DMS153 (cell line): ENCODE results near the gene EAPP.
A peak's percentile ranks its signal among the peaks of the same experiment; 100 is the strongest.
"Not testable (repeated sequence)": the region's sequence is repeated elsewhere in the genome, so short reads cannot be mapped to it uniquely, and the experiment has no call there.

Experiments
- DNase-seq: peaks from one replicate; lab custom pipeline; 2025; lab: John Stamatoyannopoulos, UW

EAPP gene

DNA sequence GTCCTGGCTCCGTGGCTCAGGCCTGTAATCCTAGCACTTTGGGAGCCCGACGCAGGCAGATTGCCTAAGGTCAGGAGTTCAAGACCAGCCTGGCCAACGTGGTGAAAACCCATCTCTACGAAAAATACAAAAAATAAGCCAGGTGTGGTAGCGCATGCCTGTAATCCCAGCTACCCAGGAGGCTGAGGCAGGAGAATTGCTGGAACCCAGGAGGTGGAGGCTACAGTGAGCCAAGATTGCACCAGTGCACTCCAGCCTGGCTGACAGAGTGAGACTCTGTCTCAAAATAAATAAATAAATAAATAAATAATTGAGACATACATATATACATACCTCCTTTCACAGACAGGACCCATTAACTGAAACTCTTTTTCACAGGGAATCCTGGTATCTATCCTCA, 1.4 kb downstream of the EAPP start:
- DNase-seq = not testable (repeated sequence)

DNA sequence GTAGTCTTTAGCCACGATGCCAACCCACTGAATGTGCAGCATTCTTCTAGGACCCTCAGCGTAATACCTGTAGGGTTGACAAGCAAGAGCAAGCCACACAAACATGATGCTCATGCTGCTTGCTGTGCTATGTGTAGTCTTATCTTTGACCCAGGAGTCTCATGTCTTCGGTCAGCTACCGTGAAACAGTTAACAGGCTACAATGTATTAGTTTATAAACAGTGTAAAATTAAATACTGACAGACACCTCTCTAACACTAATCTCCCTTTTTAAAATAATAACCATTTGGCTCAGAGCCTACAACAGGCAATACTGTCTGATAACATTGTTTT, 1.9 kb downstream of the EAPP start:
- DNase-seq = no peak

DNA sequence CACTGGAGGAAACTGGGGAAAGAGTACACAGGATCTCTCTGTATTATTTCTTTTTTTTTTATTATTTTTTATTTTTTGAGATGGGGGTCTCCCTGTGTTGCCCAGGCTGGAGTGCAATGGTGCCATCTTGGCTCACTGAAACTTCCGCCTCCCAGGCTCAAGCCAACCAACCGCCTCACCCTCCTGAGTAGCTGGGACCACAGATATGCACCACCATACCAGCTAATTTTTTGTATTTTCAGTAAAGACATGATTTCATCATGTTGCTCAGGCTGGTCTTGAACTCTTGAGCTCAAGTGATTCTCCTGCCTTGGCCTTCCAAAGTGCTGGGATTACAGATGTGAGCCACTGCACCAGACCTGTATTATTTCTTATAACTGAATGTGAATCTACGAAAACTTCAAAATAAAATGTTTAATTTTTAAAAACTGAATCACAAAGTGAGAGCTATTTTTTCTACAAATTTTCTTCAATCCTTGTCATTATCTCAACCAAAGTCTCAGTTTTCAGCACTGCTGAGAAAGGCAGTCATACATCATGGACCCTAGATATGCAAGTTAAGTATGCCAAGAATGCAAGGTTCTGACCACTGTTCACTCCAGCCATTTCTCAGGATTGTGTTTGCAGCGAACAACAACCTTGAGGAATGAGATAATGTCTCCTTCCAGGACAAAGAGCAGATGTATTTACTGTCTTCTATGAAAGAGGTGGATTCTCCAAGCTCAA, 2.4 kb downstream of the EAPP start:
- no peak for DNase-seq

DNA sequence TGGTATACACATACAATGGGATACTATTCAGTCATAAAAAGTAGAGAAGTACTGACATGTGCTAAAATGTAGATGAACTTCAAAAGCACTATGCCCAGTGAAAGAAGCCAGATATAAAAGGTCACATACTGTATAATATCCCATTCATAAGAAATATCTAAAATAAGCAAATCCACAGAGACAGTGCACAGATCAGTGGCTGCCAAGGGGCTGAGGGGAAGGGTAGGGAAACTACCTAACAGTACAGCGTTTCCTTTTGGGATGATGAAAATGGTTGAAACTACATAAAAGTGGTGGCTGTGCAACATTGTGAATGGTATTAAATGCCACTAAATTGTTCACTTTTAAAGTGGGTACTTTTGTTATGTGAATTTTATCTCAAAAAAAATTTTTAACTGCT, 11.9 kb downstream of the EAPP start:
- no peak for DNase-seq

DNA sequence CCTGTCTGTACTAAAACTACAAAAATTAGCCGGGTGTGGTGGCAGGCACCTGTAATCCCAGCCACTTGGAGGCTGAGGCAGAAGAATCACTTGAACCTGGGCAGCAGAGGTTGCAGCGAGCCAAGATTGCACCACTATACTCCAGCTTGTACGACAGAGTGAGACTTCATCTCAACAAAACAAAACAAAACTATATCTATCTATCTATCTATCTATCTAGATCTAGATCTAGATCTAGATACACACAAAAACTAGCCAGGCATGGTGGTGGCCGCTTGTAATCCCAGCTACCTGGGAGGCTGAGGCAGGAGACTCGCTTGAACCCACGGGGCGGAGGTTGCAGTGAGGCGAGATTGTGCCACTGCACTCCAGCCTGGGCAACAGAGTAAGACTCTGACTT, 15.3 kb downstream of the EAPP start:
- not testable (repeated sequence) for DNase-seq

DNA sequence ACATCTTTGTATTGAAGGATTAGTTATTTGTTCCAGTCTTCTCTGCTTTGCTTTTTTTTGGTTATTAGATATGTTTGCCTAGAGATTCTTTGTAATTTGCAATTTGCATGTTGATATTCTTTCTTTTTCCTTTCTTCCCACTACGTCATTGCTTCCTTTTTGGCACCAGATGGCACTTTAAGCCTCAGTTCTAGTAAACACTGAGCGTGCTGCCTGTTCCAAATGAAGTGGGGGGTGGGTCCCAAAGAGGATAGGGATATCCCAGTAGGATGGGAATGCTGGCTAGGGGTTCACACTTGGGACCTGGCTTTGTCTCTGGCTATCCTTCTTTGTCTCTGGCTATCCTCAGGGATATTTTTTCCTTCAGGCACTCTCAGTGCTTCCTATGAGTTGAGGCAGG, 17.0 kb downstream of the EAPP start:
- DNase-seq = no peak

DNA sequence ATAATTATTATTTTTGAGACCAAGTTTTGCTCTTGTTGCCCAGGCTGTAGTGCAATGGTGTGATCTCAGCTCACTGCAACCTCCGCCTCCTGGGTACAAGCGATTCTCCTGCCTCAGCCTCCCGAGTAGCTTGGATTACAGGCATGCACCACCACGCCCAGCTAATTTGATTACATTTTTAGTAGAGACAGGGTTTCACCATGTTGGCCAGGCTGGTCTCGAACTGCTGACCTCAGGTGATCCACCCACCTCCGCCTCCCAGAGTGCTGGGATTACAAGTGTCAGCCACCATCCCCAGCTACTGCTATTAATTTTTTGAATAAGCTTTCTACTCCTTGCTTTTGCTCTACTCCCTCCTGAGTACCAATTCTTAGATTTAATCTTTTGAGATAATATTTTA, 18.4 kb downstream of the EAPP start:
- DNase-seq = not testable (repeated sequence)

DNA sequence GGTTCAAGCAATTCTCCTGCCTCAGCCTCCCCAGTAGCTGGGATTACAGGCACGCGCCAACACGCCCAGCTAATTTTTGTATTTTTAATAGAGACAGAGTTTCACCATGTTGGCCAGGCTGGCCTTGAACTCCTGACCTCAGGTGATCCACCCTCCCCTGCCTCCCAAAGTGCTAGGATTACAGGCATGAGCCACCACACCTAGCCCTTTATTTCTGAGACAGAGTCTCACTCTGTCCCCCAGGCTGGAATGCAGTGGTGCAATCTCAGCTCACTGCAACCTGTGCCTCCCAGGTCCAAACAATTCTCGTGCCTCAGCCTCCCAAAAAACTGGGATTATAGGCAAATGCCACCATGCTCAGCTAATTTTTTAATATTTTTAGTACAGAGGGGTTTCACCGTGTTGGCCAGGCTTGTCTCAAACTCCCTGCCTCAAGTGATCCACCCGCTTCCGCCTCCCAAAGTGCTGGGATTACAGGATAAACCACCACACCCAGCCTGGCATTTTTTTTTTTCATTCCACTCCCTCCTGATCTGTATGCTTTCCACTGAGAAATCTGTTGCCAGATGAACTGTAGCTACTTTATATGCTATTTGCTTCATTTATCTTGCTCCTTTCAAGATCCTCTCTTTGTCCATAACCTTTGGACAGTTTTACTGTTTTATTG, 19.1 kb downstream of the EAPP start:
- DNase-seq = not testable (repeated sequence)

DNA sequence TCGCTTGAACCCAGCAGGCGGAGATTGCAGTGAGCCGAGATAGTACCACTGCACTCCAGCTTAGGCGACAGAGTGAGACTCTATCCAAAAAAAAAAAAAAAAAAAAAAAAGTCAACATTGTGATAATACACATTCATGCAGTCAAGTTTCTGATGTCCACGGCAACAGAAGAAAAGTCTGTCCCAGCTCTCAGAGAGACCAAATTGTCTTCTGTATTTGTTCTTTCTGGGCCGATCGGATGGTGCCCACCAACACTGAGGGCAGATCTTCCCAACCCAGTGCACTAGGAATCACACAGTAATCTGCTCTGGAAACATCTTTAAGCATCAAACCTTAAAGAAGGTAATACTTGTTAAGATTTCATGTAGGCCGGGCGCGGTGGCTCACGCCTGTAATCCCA, 31.6 kb downstream of the EAPP start:
- no peak for DNase-seq

DNA sequence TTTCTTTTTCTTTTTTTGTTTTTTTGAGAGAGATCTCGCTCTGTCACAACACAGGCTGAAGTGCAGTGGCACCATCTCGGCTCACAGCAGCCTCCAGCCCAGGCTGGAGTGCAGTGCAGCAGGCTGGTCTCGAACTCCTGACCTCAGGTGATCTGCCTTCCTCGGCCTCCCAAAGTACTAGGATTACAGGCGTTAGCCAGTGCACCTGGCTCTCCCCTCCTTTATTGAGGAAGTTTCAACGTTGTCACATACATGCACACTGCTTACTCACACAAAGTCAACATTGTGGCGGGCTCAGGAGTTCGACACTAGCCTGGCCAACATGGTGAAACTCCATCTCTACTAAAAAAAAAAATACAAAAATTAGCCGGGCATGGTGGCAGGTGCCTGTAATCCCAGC, 32.0 kb downstream of the EAPP start:
- DNase-seq = no peak

DNA sequence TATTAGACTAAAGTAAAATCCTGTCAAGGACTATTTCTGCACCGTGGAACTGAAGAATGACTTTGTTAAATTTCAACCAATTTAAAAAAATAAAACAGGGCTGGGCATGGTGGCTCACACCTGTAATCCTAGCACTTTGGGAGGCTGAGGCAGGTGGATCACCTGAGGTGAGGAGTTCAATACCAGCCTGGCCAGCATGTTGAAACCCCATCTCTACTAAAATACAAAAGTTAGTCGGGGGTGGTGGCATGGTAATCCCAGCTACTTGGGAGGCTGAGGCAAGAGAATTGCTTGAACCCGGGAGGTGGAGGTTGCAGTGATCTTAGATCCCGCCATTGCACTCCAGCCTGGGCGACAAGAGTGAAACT, 34.4 kb downstream of the EAPP start:
- DNase-seq = not testable (repeated sequence)

DNA sequence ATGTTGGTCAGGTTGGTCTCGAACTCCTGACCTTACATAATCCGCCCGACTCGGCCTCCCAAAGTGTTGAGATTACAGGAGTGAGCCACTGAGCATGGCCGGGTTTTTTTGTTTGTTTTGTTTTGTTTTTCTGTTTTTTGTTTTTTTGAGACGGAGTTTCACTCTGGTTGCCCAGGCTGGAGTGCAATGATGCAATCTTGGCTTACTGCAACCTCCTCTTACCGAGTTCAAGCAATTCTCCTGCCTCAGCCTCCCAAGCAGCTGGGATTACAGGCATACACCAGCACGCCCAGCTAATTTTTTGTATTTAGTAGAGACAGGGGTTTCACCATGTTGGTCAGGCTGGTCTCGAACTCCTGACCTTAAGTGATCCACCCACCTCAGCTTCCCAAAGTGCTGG, 35.5 kb downstream of the EAPP start:
- DNase-seq = not testable (repeated sequence)

DNA sequence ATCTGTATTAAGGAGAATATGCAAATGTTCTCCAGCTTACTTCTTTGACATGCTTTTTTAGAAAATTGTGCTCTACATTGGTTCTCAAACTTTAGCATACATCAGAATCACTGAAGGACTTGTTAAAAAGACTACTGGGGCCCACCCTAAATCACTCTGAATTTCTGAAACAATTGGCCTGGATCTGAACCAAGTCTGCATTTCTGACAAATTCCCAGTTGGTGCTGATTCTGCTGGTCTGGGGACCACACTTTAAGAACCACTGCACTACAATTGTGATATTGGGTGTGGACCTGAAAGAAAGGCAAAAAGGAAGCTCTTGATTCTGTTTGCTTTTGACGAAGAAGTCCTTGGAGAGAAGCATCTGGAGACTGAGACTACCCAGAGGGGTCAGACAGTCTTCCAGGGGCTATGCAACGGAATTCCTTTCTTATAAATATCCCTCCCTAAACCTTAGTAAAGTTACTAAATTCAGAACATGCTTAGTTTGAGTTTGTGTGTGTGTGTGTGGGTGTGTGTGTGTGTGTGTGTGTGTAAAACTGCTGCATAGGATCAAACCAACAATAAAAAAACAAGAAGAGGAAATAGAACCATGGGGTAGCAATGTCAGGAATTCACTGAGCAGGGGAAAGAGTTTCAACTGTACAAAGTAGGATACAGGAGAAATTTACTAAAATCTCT, 36.8 kb downstream of the EAPP start:
- DNase-seq = no peak

DNA sequence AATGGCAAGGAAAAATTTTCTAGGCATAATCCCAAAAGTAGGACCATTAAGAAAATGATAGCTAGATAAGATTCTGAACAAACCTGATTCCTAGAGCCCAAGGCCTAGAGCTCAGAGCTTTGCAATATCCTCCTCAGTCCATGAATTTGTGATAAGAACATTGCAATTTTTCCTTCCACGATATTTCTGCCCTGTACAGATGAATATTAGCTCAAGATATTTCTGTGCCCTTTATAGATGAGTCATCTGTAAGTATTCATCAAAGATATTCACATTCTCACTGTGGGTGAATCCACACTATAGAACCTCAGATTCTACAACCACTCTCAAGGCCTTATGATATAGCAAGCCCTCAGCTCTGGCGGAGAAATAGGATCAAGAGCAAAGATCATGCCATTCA, 37.5 kb downstream of the EAPP start:
- no peak for DNase-seq

DNA sequence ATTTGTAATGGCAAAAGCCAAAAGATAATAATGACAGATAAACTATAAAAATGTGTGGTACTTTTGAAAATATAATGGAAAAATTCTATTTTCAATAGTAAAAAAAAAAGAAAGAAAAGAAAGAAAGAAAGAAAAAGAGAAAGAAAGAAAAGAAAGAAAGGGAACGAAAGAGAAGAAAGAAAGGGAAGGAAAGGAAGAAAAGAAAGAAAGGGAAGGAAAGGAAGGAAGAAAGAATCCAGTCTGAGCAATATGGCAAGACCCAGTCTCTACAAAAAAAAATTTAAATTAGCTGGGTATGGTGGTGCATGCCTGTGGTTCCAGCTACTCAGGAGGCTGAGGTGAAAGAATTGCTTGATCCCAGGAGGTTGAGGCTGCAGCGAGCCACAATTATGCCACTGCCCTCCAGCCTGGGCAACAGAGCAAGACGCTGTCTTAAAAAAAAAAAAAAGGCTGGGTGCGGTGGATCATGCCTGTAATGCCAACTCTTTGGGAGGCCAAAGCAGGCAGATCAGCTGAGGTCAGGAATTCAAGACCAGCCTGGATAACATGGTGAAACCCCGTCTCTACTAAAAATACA, 38.4 kb downstream of the EAPP start:
- no peak for DNase-seq

DNA sequence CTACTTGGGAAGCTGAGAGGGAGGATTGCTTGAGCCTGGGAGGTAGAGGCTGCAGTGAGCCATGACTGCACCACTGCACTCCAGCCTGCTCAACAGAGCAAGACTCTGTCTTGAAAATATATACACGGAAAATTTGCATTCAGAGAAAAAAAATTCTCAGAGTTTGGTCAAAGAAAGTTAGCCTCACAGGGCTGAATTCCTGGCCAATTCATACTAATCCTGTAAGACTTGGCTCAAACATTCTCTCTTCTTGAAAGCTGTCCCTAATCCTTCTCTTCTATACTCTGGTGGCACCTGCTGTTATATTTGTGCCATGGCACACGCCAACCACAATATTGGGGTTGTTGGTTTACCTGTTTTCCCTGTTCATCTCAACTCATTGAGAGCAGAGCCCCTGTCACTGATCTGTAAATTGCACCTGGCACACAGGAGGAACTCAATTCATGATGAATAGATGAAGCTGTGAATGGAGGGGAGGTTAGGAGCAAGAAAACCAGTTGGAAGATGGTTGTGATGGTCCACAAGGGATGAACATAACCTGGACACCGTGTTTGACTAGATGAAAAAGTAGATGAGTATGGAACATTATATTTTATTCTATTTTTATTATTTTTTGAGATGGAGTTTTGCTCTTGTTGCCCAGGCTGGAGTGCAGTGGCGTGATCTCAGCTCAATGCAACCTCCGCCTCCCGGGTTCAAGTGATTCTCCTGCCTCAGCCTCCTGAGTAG, 40.7 kb downstream of the EAPP start:
- DNase-seq = peak; percentile 13

DNA sequence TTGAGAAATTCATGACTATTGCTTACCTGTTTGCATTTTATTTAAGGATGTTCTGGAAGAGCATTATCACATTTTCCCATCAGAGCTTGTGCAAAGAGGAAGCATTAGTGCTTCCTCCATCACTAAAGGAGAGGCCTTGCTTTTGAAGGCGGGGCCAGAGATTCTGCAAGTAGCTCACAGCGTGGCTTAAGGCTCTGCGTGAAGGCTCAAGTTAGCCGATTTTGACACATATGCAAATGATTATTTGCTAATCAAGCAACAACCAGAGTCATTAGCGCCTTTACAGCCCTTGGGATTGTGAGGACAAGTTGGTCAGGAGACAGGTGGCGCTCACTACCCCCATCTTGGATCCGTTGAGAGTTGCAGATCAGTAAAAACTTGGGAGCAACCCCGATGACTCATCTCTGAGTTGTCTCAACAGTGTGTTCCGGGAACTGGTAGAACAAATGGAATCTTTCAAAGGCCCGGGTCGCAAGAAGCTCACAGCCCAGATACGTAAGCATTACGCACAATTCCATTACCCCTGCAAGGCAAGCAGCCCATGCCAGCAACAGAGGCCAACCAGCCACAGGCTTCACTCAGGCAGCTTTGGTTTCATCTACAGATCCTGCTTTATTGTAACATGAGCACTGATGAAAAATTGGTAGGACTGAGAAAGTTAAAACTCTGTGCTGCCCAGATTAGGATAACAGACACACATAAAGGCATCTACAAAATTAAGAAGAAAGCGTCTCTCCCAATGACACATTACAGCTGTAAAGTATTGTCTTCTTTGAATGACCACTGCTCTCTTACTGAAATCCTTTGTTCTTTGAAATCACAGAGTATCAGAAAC, 42.6 kb downstream of the EAPP start:
- DNase-seq = no peak

DNA sequence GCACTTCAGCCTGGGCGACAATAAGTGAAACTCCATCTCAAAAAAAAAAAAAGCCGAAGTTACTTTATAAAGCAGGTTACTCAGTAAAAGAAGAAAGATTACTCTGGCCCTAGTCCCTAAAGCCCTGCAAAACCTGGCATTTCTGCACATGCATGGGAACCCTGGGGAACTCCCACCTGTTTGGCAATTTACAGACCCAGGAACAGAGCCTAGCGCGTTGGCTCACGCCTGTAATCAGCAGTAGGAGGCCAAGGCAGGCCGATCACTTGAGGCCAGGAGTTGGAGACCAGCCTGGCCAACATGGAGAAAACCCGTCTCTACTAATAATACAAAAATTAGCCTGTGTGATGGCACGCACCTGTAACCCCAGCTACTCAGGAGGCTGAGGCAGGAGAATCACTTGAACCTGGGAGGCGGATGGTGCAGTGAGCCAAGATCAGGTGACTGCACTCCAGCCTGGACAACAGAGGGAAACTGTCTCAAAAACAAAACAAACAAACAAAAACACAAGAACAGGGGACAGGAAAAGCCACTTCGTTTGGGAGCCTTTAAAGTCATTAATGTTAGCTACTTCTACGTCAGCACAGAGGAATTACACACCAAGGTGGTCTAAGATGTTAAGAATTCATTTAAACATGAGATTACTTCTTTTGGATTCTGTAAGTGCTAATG, 43.4 kb downstream of the EAPP start:
- no peak for DNase-seq

DNA sequence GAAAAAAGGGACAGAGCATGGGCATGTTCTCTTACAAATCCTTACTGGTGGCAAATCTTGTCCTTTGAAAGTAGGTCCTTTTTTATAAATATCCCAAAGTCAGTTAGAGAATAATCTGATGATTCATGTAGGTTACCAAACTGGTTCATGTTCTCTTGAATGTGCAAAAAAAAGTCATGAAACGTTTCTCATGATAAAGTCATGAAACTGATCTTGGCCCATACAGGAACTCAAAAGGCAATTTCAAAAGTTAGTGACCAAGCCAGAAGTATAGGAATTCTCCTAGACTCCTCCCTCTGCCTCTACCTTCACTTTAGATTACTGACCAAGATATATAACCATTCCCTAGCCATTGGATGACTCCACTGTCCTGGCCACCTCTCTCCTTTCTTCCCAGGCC, 50.2 kb downstream of the EAPP start:
- no peak for DNase-seq

DNA sequence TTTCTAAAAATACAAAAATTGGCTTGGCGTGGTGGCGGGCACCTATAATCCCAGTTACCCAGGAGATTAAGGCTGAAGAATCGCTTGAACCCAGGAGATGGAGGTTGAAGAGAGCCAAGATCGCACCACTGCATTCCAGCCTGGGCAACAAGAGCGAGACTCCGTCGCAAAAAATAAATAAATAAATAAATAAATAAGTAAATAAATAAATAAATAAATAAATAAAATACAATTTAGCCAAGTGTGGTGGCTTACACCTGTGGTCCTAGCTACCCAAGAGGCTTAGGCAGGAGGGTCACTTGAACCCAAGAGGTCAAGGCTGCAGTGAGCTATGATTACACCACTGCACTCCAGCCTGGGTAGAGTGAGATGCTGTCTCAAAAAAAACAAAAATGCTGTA, 51.0 kb downstream of the EAPP start:
- DNase-seq = no peak

DNA sequence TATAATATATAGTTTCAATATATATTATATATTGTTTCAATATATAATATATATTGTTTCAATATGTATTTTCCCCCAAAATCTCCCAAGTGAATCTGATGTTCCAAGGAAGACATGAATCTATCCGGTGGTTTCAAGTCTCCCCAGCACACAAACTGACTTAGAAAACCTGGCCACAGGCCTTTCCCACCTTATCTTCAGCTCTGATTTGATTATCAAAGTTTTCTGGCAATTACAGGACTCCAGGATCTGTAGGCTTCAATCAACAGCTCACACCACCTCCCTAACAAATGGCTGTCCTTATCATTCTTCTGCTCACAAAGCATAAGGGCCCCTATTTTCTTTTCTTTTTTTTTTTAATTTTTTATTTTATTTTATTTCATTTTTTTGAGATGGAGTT, 54.8 kb downstream of the EAPP start:
- no peak for DNase-seq
